GM19193 (cell line): Measurements from ENCODE around the gene SHISA7.

ENCODE experiments used
- POLR2A ChIP-seq: IDR thresholded peaks from 4 replicates; pipeline ENCODE4 v1.6.1; 2011; ENCODE audit not compliant: insufficient read depth, insufficient read length; ENCODE audit errors: extremely low read depth

Gene SHISA7

GRCh38 chr19:55443045-55443823 lies at the start of gene SHISA7:
Gene SHISA7, minus strand, starts transcription at chr19:55443300. Its CDS starts 437 bp downstream, at chr19:55442863.
- no peak for TF ChIP-seq POLR2A

- no peak for TF ChIP-seq POLR2A
Measured at GRCh38 chr19:55492362-55492944, 49.4 kb upstream of the SHISA7 start.

DNA sequence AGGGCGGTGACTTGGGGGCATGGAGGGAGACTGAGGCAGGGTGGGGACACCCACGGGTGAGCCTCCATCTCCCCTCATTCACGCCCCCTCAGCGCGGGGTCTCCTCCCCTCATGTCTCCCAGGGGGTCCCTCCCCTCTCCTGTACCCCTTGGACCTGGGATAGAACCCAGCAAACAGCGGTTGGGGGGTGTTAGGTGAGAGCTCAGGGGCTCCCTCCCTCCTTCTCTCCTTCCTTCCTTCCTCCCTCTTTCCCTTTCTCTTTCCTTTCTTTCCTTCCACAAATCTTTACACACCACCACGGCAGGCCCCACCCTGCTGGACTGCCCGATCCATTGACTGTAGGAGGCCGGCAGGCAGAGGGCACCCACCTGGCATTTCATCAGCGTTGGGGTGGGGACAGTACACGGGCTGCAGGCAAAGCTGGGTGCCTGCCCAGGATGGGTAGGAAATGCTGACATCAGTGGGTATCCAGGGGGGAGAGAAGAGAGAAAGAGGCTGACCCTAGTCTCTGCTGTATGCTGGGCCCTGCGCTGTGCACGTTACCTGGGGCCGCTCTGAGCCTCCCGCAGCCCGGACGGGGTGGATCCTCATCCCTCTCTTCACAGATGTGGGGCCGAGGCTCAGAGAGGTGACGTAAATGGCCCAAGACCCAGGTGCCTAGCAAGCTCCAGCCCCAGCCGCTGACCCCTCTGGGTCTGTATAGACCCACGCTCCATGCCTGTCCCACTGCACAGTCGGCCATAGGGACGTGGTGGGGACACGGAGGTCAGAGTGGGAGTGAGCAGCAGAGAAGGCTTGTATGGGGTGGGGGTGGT lies 48.7 kb upstream of the SHISA7 start:
- no peak for TF ChIP-seq POLR2A

- TF ChIP-seq POLR2A: no peak
Measured at GRCh38 chr19:55490478-55491432, 47.7 kb upstream of the SHISA7 start.

GRCh38 chr19:55489711-55490477 lies 46.8 kb upstream of the SHISA7 start:
- TF ChIP-seq POLR2A: no peak

GRCh38 chr19:55488986-55489710 lies 46.0 kb upstream of the SHISA7 start:
- TF ChIP-seq POLR2A: no peak

DNA sequence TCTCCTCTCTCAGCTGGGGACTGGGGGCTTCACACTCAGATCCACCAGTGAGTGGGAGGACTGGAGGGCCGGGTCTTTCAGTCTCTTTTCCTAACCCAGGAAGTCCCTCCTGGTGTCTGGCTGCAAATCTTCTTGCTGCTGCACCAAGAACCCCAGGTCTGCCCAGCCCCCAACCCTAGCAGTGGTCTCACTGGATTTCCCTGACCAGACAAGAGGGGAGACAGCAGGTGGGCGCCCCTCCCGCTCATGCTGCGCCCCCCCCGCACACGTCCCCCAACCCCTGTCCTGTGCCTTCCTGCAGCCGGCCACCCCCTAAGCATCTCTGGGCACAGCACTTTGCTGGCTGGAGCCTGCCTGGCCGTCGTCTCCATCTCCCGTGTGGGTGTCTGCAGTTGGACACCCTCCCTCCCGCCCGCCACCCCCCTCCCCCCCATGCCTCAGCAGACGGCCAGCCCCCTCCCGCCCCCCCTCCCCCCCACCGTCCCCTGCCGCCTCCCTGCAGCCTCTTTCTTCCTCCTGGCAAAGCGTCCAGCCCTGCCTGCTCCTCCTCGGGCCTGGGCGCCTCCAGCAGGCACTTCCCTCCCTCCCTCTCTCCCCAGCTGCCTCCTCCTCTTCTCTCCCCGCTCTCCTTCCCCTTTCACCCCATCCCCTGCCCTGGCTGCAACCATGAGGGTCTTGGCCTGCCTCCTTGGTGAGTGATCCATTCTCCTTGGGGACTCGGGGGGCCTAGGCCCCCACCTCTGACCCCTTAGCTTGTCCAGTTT lies 45.0 kb upstream of the SHISA7 start, which contains the start of gene SSC5D:
SSC5D (plus strand) TSS at position 513 of the 764 bp plus-strand sequence; CDS start at position 667, 154 bp downstream.
- TF ChIP-seq POLR2A: no peak

DNA sequence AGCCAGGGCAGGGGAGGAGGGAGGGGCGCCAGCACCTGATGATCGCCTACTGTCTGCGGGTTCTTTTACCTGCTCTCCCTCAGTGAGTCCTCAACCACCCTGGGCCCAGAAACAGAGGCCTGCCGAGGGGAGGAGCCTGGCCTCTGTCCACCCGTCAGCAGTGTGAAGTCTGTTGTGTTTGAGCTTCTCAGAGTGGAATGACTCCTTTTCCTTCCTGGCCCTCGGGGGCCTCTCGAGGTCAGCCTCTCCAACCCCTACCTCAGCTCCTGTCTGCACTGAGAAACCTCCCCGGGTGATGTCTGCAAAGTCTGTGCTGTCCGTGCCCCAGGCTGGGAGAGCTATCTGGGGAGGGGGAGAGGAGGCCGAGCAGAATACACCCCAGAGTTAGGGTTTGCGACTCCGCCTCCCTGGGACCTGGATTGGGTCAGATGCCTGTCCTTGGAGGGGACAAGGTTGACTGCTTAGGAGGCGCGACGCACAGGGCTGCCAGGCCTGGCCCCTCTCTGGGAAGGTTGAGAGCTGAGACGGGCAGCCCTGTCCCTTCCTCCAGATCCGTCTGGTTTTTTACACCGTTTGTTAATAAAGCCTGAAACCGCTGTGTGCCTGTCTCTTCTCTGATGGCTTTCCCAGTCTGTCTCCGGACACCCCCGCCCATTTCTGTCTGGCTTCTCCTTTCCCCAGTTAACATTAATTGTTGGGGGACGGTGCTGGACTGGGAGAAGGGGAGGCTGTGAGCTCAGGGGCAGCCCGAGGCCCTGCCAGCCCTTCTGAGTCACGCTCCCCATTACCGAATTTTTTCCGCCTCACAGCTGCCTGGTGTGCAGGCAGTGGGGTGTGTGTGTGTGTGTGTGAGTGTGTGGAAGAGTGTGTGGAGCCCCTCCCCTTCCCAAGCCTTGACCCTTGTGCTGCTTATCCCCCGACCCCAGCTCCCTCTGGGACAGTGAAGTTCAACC lies 44.1 kb upstream of the SHISA7 start:
- no peak for TF ChIP-seq POLR2A

GRCh38 chr19:55486043-55486970 lies 43.2 kb upstream of the SHISA7 start:
- TF ChIP-seq POLR2A: no peak

DNA sequence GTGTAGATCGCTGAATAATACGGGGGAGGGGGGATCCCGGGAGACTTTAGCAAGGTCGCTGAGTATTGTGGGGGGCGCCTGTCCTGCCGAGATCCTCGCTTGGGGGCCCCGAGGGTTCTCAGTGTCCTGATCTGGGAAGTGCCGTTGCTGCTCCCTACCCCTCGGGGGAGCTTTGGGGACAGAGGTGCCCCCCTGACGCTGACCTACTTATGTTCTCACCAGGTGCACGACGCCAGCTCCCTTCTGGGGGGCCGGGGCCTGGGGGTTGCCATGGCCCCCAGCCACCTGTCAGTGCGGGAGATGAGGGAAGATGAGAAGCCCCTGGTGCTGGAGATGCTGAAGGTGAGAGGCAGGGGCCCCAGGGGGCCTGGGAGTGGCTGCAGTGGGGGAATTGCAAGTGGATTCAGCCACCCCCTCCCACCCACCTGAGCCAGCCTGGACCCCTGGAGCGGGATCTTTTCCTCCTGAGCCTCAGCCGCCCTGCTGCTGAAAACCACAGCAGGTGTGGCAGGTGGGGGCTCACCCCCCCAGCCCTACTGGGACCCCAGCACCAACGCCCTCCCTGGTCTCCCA lies 42.4 kb upstream of the SHISA7 start:
- TF ChIP-seq POLR2A: no peak
